Activated CD4-positive, CD25-positive, alpha-beta regulatory T cell treated with anti-CD3 and anti-CD28 coated beads, Interleukin-2, amount 50 U/mL, for 24 hours (primary cell): ENCODE data around the gene GOLGA8A.
"Not testable (repeated sequence)": the region's sequence is repeated elsewhere in the genome, so short reads cannot be mapped to it uniquely, and the experiment has no call there.

Source experiments
- ATAC-seq, 2 donors: fragments of 150-1000 bp; cut with Tn5 transposase; one replicate each; pipeline ENCODE4 v1.10.0; 2021; ENCODE audit warnings: mild to moderate bottlenecking in 1 of 2, moderate library complexity in 1 of 2

Gene GOLGA8A, protein sequence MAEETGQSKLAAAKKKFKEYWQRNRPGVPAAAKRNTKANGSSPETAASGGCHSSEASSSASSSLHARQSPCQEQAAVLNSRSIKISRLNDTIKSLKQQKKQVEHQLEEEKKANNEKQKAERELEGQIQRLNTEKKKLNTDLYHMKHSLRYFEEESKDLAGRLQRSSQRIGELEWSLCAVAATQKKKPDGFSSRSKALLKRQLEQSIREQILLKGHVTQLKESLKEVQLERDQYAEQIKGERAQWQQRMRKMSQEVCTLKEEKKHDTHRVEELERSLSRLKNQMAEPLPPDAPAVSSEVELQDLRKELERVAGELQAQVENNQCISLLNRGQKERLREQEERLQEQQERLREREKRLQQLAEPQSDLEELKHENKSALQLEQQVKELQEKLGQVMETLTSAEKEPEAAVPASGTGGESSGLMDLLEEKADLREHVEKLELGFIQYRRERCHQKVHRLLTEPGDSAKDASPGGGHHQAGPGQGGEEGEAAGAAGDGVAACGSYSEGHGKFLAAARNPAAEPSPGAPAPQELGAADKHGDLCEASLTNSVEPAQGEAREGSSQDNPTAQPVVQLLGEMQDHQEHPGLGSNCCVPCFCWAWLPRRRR

DNA sequence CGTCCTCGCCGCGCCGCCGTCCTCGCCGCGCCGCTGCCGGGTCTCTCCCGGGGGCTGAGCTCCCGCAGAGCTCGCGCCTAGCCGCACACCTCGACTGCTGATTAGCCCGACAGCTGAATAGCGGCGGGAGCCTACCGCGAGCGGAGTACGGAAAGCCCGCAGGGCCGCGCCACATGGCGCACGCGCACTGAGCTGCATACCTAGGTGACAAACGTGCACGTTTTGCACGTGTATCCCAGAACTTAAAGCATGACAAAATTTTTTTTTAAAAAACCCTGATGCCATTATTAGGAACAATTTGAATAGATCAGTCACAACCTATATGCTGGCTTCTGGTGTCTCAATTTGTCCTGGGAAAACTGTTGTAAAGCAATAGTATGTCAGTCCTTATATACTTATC lies at the start of gene GOLGA8A:
Gene GOLGA8A (minus strand): TSS at position 122 of the 400 bp plus-strand sequence. CDS start 48,117 bp downstream, outside the sequence.
- peak; percentile 81 to 84 for ATAC-seq

DNA sequence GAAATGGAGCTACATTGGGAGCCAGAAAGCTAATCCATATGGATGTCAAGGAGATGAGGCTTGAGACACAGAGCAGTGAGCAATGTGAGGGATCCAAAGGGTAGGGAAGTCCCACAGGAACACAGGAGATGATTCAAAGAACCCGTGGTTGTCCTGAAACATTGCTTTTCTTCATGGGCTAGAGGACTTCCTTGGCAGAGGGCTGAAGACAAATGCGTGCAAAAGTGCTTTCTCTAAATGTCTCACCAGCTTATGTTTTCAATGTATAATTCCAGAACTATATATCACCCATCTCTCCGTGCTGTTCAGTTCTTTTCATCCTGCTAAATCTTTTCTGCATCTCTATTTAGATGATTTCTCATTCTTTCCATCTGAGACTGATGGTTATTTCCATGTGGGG lies 46.0 kb upstream of the GOLGA8A start:
- no peak for ATAC-seq

GRCh38 chr15:34481370-34481769 lies 43.8 kb upstream of the GOLGA8A start:
- ATAC-seq: no peak

GRCh38 chr15:34473840-34474239 lies 36.2 kb upstream of the GOLGA8A start:
- no peak for ATAC-seq

DNA sequence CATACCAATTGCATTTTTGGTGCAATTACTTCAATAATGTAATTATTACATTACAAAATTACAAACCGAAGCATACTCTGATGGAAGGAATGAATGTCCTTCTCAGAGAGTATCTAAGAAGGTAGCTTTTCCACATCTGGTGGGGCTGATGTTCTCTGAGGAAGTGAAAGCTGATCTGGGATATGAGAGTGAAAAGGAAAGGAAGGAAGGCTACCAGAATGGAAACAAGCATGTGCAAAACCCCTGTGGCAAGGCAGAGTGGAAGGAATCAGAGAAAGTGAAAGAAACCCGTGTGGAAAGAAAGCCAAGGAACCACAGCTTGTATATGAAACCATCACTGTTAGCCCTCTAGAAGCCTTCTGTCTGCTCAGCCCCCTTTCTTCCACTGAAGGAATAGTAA lies 35.3 kb upstream of the GOLGA8A start:
- no peak for ATAC-seq

DNA sequence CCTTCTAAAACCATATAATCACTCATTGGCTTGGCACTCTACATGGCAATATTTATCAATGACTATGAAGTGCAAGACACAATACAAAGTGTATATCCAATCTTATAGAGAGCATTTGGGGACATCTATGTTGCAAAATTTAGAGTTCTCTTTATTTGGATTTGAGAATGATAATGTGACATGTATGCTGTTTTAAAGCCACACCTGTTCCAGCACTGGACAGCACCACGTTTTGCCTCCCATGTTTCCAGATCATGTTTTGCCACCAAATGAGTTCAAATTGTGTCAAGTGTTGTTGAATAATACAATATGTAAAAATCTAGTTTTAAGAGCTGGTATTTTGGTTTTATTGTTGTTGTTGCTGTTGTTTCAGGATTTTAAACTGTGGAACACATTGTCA lies 33.3 kb upstream of the GOLGA8A start:
- ATAC-seq: no peak

DNA sequence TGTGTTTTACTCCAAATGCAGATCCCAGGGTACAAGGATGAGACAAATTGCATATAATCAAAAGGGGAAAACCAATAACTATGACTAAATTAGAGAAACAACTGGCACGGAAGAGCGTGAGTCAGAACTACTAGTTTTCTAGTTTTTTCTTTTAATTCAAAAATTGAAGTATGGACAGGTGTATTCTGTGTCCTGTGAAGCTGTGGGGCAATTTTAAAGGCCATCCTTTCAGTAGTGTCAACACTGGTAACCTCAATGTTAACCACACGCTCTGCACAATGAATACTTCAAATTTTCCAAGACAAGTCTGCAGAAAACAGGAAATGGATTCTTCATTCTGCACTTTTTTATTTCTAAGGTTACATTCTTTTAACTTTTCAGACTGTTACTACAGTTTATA lies 32.5 kb upstream of the GOLGA8A start:
- peak in 1 of 2 donors; percentile 73 for ATAC-seq

- no peak for ATAC-seq
These were observed 24.1 kb upstream of the GOLGA8A start for GRCh38 chr15:34461730-34462129.

DNA sequence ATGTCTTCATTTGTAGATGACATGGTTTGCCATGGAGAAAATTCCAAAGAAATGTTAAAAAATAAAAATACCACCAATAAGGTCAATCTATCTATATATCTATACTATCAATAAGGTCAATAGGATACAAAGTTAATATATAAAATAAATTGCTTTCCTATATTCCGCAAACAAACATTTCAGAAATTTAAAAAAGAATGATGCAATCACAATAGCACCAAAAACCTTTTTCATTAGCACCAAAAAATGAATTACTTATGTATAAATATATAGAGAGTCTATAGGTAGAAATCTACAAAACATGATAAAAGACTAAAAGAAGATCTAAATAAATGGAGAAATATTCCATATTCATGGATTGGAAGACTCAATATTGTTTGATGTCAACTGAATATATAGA lies 22.8 kb upstream of the GOLGA8A start:
- no peak for ATAC-seq

- no peak for ATAC-seq
These were observed 19.1 kb upstream of the GOLGA8A start for GRCh38 chr15:34456658-34457057.

- ATAC-seq: no peak
These were observed 5.3 kb upstream of the GOLGA8A start for GRCh38 chr15:34442891-34443290.

GRCh38 chr15:34439878-34440277 lies 2.3 kb upstream of the GOLGA8A start:
- no peak for ATAC-seq

- peak; percentile 63 to 67 for ATAC-seq
These were observed 609 bp downstream of the GOLGA8A start for GRCh38 chr15:34436956-34437442.

- peak; percentile 21 to 42 for ATAC-seq
These were observed 1.3 kb downstream of the GOLGA8A start for GRCh38 chr15:34436126-34436955.

DNA sequence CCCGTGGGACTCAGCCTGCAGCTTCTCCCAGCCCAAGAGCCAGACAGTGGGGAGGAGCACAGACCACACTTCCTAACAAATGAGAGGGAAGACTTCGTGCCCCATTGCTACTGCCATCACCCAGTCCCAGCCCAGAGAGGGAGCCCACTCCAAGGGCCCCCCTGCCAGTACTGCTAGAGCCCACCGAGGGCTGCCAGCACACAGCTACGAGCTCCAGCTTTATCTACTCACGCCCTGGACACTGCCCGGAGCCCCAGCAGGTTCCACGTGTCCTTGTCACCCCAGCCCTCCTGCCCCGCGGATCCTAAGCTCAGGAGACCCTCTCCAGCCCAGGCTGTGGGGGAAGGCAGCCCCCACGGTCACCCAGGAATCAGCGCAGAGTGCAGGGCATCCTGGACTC lies 1.9 kb downstream of the GOLGA8A start:
- no peak for ATAC-seq

DNA sequence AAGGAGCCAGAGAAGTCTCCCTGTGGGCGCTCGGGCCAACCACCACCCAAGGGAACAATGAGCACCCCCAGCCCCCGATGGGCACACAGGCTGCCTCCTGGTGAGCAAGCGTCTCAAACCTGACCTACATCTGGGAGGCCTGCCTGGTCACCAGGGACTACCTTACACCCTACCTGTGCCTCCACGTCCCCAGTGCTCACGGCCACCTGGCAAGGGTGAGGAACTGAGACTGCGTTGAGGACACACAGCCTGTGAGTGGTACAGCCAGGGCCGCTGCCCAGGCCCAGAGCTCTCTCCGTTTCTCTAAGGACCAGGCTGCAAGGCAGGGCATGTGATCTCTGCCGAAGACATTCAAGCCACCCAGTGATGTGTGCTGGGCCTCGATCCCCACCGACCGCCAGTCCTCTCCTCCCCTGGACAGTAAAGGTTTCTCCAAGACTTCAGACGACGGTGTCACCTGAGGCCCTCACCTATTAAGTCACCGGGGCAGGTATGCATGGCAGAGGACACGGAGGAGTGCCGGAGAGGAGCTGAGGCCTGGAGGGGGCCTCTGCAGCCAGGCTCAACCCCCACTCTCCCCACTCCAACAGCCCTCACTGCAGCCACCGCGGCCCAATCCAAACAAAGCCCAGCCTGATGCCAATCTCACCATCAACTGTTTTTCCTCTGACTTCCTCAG lies 2.8 kb downstream of the GOLGA8A start:
- ATAC-seq: no peak

GRCh38 chr15:34433956-34434626 lies 3.5 kb downstream of the GOLGA8A start:
- ATAC-seq: not testable (repeated sequence)

DNA sequence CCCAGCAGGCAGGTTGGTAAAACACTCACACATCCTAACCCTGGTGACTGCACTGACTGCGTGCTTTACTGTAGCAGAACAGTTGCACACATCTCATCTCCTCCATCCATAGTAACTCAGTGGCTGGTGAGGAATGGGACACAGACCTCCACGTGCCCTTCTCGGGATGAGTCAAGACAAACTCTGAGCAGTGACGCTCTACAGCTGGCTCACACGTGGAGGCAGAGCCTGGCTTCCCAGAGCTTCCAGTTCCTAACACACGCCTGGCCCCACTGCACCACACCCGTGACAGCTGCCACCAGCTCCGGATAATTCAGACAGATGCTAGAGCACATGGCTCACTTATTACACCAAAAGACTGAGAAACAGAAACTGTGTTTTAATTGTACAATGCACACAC lies 7.0 kb downstream of the GOLGA8A start:
- ATAC-seq: not testable (repeated sequence)

DNA sequence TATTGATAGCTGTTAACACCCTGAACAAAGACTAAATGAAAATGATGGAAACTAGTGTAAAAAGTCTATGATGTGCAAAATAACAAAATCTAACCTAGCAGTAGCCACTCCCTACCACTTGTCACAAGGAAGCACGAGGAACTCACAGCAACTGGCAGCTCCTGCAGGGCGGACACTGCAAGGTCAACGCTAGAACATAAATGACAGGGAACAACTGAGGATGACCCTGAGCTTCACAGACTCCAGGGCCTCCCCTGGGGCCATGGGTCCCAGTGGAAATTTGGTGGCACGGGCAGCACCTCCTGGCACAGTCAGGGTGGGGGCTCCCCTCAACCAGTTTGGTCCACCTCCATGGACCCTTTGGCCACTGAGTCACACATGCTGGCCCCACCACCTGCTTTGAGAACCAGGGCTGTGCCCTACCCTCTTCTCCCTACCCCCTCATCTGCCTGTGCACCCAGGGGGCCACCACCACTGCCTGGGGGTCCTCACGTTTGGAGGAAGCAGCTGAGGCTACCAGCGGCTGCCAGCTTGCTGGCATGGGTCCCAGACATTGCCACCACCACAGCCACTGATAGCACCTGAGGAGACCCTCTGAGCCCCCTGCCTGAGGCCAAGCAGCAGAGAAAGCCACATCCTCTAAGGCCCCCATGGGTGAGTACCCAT lies 14.1 kb downstream of the GOLGA8A start:
- not testable (repeated sequence) for ATAC-seq

- not testable (repeated sequence) for ATAC-seq
These were observed 16.7 kb downstream of the GOLGA8A start for GRCh38 chr15:34420953-34421352.

DNA sequence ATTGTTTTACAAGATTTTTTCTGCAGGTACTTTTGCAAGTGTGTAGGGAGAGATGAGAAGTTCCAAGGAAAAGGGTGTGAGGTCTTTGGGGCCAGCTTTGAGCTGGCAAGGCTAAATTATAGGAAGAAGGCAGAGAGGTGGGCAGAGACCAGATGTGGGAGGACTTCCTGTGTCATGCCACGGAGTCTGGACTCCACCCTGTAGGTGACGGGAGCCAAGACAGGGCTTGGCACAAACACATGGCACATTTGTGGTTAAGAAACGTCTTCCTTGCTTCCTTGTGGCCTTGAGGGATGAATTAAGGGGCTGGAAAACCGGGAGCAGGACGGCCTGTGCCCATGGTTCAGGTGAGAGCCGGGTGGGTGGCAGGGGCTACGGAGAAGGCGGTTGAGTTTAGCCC lies 19.2 kb downstream of the GOLGA8A start:
- not testable (repeated sequence) for ATAC-seq
